ENCODE data around the gene EEIG1.
"Not testable (repeated sequence)": the region's sequence is repeated elsewhere in the genome, so short reads cannot be mapped to it uniquely, and the experiment has no call there.

Gene EEIG1

GRCh38 chr9:127980706-127981558 is at the start of gene EEIG1:
Gene EEIG1 (minus strand): TSS chr9:127980989. CDS start chr9:127980137, 852 bp downstream.
- peak; percentile 97 for DNase-seq

GRCh38 chr9:128027705-128028104 is 46.9 kb upstream of the EEIG1 start:
- DNase-seq, result no peak

GRCh38 chr9:128026773-128027541 is 46.2 kb upstream of the EEIG1 start:
- DNase-seq, result peak; percentile 67

GRCh38 chr9:128026255-128026772 is 45.5 kb upstream of the EEIG1 start:
- peak; percentile 91 for DNase-seq

GRCh38 chr9:128025736-128026135 is 44.9 kb upstream of the EEIG1 start:
- peak; percentile 39 for DNase-seq

GRCh38 chr9:128024761-128025308 is 44.0 kb upstream of the EEIG1 start:
- no peak for DNase-seq

GRCh38 chr9:128023671-128024070 is 42.9 kb upstream of the EEIG1 start:
- not testable (repeated sequence) for DNase-seq

- DNase-seq, result no peak
Measured at GRCh38 chr9:128022886-128023285, 42.1 kb upstream of the EEIG1 start.

- no peak for DNase-seq
Measured at GRCh38 chr9:128021098-128021497, 40.3 kb upstream of the EEIG1 start.

- DNase-seq, result no peak
Measured at GRCh38 chr9:128020692-128021091, 39.9 kb upstream of the EEIG1 start.

- DNase-seq, result no peak
Measured at GRCh38 chr9:128015696-128016095, 34.9 kb upstream of the EEIG1 start.

GRCh38 chr9:128011071-128011817 is 30.5 kb upstream of the EEIG1 start:
- DNase-seq, result no peak

GRCh38 chr9:128009639-128010038 is 28.9 kb upstream of the EEIG1 start:
- no peak for DNase-seq

- DNase-seq, result no peak
Measured at GRCh38 chr9:128008171-128008570, 27.4 kb upstream of the EEIG1 start.

GRCh38 chr9:128007566-128008138 is 26.9 kb upstream of the EEIG1 start:
- peak; percentile 92 for DNase-seq

- no peak for DNase-seq
Measured at GRCh38 chr9:128006332-128006996, 25.7 kb upstream of the EEIG1 start.

- no peak for DNase-seq
Measured at GRCh38 chr9:128005923-128006322, 25.1 kb upstream of the EEIG1 start.

- DNase-seq, result no peak
Measured at GRCh38 chr9:128003966-128004604, 23.3 kb upstream of the EEIG1 start.

GRCh38 chr9:128002959-128003358 is 22.2 kb upstream of the EEIG1 start:
- DNase-seq, result no peak

GRCh38 chr9:128001779-128002298 is 21.1 kb upstream of the EEIG1 start:
- no peak for DNase-seq
